Neural cell (in vitro differentiated cells): ENCODE data around the gene KMT2D.
A peak's percentile ranks its signal among the peaks of the same experiment; 100 is the strongest.

ENCODE experiments used
- EP300 ChIP-seq: fragments of 450-650 bp; conservative IDR thresholded peaks from 2 replicates; pipeline ENCODE4 v1.6.1; 2014; ENCODE audit warnings: antibody characterized with exemption, mild to moderate bottlenecking, moderate library complexity; ENCODE audit not compliant: poor library complexity, severe bottlenecking
- POLR2AphosphoS5 ChIP-seq: IDR thresholded peaks from 2 replicates; pipeline ENCODE4 v1.6.1; 2012
- RAD21 ChIP-seq: fragments of 450-650 bp; conservative IDR thresholded peaks from 2 replicates; pipeline ENCODE4 v1.6.1; 2014; ENCODE audit warnings: antibody characterized with exemption, mild to moderate bottlenecking, moderate library complexity
- SMC3 ChIP-seq: fragments of 450-650 bp; conservative IDR thresholded peaks from 2 replicates; pipeline ENCODE4 v1.6.1; 2014; ENCODE audit warnings: antibody characterized with exemption, mild to moderate bottlenecking, moderate library complexity; ENCODE audit not compliant: poor library complexity
- TAF1 ChIP-seq: IDR thresholded peaks from 2 replicates; pipeline ENCODE4 v1.6.1; 2012; ENCODE audit warnings: low read depth
- TF ChIP-seq, protein P1 (sequence below): fragments of 450-650 bp; IDR thresholded peaks from 2 replicates; pipeline ENCODE4 v1.5.1; 2014; ENCODE audit warnings: antibody characterized with exemption, mild to moderate bottlenecking, moderate library complexity; ENCODE audit not compliant: poor library complexity, severe bottlenecking

DNA sequence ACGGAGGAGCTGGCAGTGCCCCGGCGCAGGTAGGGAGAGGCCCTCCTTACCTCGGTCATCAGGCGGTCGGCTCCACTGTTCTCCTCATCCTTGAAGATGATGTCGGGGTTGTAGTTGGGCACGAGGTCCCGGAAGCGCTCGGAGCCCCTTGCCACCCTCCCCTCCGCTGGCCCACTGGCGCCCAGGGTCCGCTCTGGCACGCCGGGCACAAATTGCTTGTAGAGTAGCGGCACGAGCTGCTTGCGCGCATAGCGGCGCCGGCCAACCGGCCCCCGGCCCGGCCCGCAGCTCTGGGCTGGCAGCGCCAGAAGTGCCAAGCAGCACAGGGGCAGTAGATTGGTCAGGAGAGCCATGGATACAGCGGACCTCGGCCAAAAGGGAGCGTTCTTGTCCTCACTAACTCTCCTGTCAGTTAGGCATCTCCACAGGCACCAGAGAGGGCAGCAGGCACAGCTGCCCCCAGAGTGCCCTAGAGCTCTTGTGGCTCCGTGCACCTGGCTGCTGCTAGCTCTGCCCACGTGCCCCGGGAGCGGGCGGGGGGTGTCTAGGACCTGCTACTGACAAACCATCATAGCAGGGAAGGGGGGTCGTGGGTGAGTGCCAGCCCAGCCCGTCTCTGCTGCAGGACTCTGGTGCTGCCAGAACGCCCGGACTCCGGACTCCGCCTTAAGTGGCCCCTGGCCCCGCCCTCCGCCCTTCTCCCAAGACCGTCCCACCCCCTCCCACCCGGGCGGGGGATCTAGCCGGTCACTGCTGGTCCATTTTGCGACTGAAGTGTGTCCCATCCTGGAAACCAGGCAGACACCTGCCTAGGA lies 33.8 kb upstream of the KMT2D start, which contains the start of gene DHH:
- no peak for TF ChIP-seq EP300
- TF ChIP-seq SMC3: no peak
- TF ChIP-seq RAD21: no peak
- TF ChIP-seq, protein P1, sequence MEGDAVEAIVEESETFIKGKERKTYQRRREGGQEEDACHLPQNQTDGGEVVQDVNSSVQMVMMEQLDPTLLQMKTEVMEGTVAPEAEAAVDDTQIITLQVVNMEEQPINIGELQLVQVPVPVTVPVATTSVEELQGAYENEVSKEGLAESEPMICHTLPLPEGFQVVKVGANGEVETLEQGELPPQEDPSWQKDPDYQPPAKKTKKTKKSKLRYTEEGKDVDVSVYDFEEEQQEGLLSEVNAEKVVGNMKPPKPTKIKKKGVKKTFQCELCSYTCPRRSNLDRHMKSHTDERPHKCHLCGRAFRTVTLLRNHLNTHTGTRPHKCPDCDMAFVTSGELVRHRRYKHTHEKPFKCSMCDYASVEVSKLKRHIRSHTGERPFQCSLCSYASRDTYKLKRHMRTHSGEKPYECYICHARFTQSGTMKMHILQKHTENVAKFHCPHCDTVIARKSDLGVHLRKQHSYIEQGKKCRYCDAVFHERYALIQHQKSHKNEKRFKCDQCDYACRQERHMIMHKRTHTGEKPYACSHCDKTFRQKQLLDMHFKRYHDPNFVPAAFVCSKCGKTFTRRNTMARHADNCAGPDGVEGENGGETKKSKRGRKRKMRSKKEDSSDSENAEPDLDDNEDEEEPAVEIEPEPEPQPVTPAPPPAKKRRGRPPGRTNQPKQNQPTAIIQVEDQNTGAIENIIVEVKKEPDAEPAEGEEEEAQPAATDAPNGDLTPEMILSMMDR: no peak
- TF ChIP-seq POLR2AphosphoS5: peak; percentile 7
- TF ChIP-seq TAF1: no peak
